ENCODE measurements around the gene KREMEN2. TPM values are rescaled to one million over a fixed set of nuclear protein-coding genes. Genes with fewer than 3 reads are reported as not detected.

Gene KREMEN2
- total RNA-seq, 2 donors from 2014 or later, result 1.4 to 4.0 TPM

- Histone ChIP-seq H3K9me3 (no peaks in the 10 kb centered on the region), H3K36me3 (peaks cover 9 to 33% of the 10 kb centered on the region in 2 donors), H3K27me3 (replicated peaks; ENCODE audit: insufficient read depth) (no peaks in the 10 kb centered on the region), H3K4me1 (replicated peaks) (peaks cover under 1% of the 10 kb centered on the region), H3K27ac (no peak overlapping the region), H3K4me3 (no peak overlapping the region)
- WGBS, result 94% methylated on average over 17 of the region's 22 CpGs
- intact Hi-C loops (cut with DNase I), result no loop called here
- DNase-seq (ENCODE audit: low spot score), result no peak
- TF ChIP-seq POLR2A (IDR thresholded peaks at IDR 0.05) (no peak), POLR2AphosphoS5 (IDR thresholded peaks at IDR 0.05) (no peak)
- TF ChIP-seq, protein P1, sequence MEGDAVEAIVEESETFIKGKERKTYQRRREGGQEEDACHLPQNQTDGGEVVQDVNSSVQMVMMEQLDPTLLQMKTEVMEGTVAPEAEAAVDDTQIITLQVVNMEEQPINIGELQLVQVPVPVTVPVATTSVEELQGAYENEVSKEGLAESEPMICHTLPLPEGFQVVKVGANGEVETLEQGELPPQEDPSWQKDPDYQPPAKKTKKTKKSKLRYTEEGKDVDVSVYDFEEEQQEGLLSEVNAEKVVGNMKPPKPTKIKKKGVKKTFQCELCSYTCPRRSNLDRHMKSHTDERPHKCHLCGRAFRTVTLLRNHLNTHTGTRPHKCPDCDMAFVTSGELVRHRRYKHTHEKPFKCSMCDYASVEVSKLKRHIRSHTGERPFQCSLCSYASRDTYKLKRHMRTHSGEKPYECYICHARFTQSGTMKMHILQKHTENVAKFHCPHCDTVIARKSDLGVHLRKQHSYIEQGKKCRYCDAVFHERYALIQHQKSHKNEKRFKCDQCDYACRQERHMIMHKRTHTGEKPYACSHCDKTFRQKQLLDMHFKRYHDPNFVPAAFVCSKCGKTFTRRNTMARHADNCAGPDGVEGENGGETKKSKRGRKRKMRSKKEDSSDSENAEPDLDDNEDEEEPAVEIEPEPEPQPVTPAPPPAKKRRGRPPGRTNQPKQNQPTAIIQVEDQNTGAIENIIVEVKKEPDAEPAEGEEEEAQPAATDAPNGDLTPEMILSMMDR (IDR thresholded peaks at IDR 0.05), result no peak
These were observed 30.4 kb upstream of the KREMEN2 start for GRCh38 chr16:2933701-2934100.

- no peak overlapping the region for H3K4me3 ChIP-seq
- DNase-seq (ENCODE audit: low spot score), result no peak
- no peak for TF ChIP-seq POLR2A (IDR thresholded peaks at IDR 0.05)
- TF ChIP-seq, protein P1 (IDR thresholded peaks at IDR 0.05), result no peak
- TF ChIP-seq POLR2AphosphoS5 (IDR thresholded peaks at IDR 0.05), result no peak
- H3K27me3 ChIP-seq (replicated peaks; ENCODE audit: insufficient read depth), result no peaks in the 10 kb centered on the region
- no peak overlapping the region for H3K27ac ChIP-seq
- no peaks in the 10 kb centered on the region for H3K4me1 ChIP-seq (replicated peaks)
- intact Hi-C loops (cut with DNase I), result no loop called here
- peaks cover 9 to 33% of the 10 kb centered on the region in 2 donors for H3K36me3 ChIP-seq
- H3K9me3 ChIP-seq, result no peaks in the 10 kb centered on the region
- 83% methylated on average over 15 of the region's 15 CpGs for whole genome bisulfite sequencing
These were observed 29.6 kb upstream of the KREMEN2 start for GRCh38 chr16:2934450-2934849.

GRCh38 chr16:2936436-2937011 is 27.6 kb upstream of the KREMEN2 start:
- peaks cover 13 to 19% of the 10 kb centered on the region in 2 donors for H3K36me3 ChIP-seq
- no peak overlapping the region for H3K4me3 ChIP-seq
- no peaks in the 10 kb centered on the region for H3K9me3 ChIP-seq
- H3K4me1 ChIP-seq (replicated peaks), result no peaks in the 10 kb centered on the region
- no peak for DNase-seq (ENCODE audit: low spot score)
- no peak overlapping the region for H3K27ac ChIP-seq
- H3K27me3 ChIP-seq (replicated peaks; ENCODE audit: insufficient read depth), result no peaks in the 10 kb centered on the region
- 91% methylated on average over 18 of the region's 22 CpGs for WGBS
- intact Hi-C loops (cut with DNase I), result no loop called here
- TF ChIP-seq POLR2A (IDR thresholded peaks at IDR 0.05) (no peak), POLR2AphosphoS5 (IDR thresholded peaks at IDR 0.05) (no peak)
- TF ChIP-seq, protein P1 (IDR thresholded peaks at IDR 0.05), result no peak

DNA sequence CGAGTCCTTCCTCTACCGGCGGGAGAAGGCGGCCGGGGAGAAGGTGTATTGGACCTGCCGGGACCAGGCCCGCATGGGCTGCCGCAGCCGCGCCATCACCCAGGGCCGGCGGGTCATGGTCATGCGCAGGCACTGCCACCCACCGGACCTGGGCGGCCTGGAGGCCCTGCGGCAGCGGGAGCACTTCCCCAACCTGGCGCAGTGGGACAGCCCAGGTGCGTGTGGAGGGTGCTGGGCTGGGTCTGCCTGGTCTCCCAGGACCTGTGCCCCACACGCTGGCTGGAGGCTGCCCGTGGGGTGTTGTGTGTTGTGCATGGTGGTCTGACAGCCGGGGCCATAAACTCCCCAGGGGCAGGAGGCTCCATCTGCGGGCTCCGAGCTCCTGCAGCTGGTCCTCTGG is 26.9 kb upstream of the KREMEN2 start:
- no peaks in the 10 kb centered on the region for H3K4me1 ChIP-seq (replicated peaks)
- H3K27ac ChIP-seq, result no peak overlapping the region
- no peak for DNase-seq (ENCODE audit: low spot score)
- intact Hi-C loops (cut with DNase I), result no loop called here
- H3K4me3 ChIP-seq, result no peak overlapping the region
- no peaks in the 10 kb centered on the region for H3K27me3 ChIP-seq (replicated peaks; ENCODE audit: insufficient read depth)
- 90% methylated on average over 17 of the region's 24 CpGs for WGBS
- peaks cover 13 to 19% of the 10 kb centered on the region in 2 donors for H3K36me3 ChIP-seq
- TF ChIP-seq, protein P1 (IDR thresholded peaks at IDR 0.05), result no peak
- no peak for TF ChIP-seq POLR2A (IDR thresholded peaks at IDR 0.05)
- TF ChIP-seq POLR2AphosphoS5 (IDR thresholded peaks at IDR 0.05), result no peak
- H3K9me3 ChIP-seq, result no peaks in the 10 kb centered on the region

- intact Hi-C loops (cut with DNase I), result no loop called here
- Histone ChIP-seq H3K36me3 (peaks cover 13 to 19% of the 10 kb centered on the region in 2 donors), H3K27me3 (replicated peaks; ENCODE audit: insufficient read depth) (no peaks in the 10 kb centered on the region), H3K4me3 (no peak overlapping the region), H3K9me3 (no peaks in the 10 kb centered on the region), H3K4me1 (replicated peaks) (no peaks in the 10 kb centered on the region), H3K27ac (no peak overlapping the region)
- TF ChIP-seq POLR2A (IDR thresholded peaks at IDR 0.05) (no peak), POLR2AphosphoS5 (IDR thresholded peaks at IDR 0.05) (no peak)
- TF ChIP-seq, protein P1 (IDR thresholded peaks at IDR 0.05), result no peak
- no peak for DNase-seq (ENCODE audit: low spot score)
- WGBS, result 93% methylated on average over 9 of the region's 12 CpGs
These were observed 25.9 kb upstream of the KREMEN2 start for GRCh38 chr16:2938206-2938605.

Data from prostate gland (tissue), 2 donors.